Esophagus squamous epithelium (tissue), 4 donors: Measurements from ENCODE around the gene CDC42EP1.

Source experiments
- CTCF ChIP-seq, 6 experiments: fragments of 450-650 bp in 4 of 6; fragments of 200-600 bp in 2 of 6; sonication (generic) in 2 of 6; IDR thresholded peaks; one replicate each; pipeline ENCODE4 v1.5.1; 2016 to 2019; ENCODE audit warnings: antibody characterized with exemption in 6 of 6, mild to moderate bottlenecking in 4 of 6, moderate library complexity in 4 of 6
- POLR2A ChIP-seq, 4 donors: fragments of 450-650 bp; IDR thresholded peaks; one replicate each; pipeline ENCODE4 v1.6.1; 2017; ENCODE audit warnings: antibody characterized with exemption in 4 of 4, mild to moderate bottlenecking in 4 of 4, moderate library complexity in 3 of 4

- TF ChIP-seq CTCF (IDR thresholded peaks at IDR 0.05) (no peak), POLR2A (IDR thresholded peaks at IDR 0.05) (no peak)
Measured at GRCh38 chr22:37591823-37592404, 31.6 kb downstream of the CDC42EP1 start.
